ENCODE data around the gene TDRD7.
A peak's percentile ranks its signal among the peaks of the same experiment; 100 is the strongest.
"Not testable (repeated sequence)": the region's sequence is repeated elsewhere in the genome, so short reads cannot be mapped to it uniquely, and the experiment has no call there.

The TDRD7 gene

DNA sequence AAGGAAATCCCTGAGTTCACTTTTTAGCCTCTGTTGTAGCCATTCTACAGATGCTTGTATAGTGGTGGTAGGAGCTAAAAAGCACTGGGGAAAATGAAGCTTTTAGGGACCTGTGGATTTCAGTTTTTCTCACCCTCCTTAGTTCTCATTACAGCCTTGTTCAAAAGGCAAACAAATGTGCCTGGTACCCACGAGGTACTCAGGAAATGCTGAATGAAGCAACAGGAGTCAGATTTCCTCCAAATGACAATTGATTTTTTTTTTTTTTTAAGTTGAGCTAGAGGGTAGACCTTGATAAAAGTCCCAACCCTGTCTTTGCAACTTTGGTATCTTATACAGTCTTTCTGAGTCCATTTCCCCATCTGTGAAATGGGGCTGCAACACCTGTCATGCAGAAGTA lies 68.3 kb downstream of the TDRD7 start:
- DNase-seq: no peak

DNA sequence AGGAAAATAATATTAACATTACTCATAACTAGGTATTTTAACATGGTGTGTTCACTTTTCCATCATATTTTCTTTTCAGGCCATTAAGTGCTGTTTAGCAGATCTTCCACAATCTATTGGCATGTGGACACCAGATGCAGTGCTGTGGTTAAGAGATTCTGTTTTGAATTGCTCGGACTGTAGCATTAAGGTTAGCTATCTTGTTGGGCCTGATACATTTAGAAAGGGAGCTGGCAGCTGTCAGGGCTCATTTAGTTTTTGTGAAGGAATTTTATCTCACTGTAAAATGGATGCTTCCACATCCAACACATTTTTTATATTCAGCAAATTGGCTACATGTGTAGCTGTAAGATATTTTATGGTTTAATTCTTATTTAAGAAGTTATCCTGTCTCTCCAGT lies 68.9 kb downstream of the TDRD7 start:
- no peak for DNase-seq

DNA sequence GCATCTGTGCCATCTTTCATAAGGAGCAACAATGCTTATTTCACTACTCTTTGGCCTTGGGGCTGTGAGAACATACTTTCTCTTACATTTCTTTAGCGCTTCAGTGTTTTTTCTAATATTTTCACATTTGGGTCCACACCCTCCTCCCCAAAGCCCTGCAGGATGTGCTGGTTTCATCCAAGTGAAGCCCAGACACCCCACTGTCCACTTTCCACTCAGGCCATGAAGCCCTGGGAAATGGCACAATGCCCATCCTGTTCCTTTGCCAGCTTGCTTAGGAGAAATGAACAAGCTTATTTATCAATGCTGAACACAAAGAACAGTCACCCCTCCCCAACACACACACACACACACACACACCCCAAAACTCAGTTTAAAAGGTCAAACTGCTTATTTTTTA lies 72.2 kb downstream of the TDRD7 start:
- no peak for DNase-seq

DNA sequence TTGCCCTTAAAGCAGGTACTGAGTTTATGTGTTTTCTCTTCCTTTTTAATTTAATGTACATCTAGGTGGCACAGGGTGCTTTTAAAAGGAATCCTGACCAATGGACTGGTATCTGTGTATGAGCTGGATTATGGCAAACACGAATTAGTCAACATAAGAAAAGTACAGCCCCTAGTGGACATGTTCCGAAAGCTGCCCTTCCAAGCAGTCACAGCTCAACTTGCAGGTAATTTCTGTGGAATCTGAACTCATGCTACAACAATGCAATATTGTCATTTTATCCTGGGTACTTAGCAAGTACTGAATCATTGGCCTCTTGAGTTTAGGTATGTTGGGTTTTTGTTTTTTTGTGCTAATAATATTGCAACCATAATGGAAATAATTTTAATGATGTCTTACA lies 75.2 kb downstream of the TDRD7 start:
- DNase-seq: no peak

DNA sequence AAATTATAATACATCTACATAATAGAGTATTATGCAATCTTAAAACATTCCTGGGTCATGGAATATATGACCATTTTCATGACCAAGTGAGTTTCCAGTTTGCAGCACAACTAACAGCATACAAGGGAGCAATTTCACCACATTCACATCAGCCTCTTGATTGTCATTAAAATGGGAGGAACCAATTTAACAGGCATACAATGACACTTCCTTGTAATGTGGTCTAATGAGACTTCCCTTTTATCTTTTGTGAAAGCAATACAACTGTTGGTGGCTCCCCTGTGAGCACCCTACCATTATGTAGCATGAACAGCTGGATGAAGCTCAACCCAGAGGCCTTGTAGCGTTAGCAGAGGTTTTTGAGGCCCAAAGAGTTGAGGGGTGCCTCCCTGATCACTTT lies 76.0 kb downstream of the TDRD7 start:
- no peak for DNase-seq

DNA sequence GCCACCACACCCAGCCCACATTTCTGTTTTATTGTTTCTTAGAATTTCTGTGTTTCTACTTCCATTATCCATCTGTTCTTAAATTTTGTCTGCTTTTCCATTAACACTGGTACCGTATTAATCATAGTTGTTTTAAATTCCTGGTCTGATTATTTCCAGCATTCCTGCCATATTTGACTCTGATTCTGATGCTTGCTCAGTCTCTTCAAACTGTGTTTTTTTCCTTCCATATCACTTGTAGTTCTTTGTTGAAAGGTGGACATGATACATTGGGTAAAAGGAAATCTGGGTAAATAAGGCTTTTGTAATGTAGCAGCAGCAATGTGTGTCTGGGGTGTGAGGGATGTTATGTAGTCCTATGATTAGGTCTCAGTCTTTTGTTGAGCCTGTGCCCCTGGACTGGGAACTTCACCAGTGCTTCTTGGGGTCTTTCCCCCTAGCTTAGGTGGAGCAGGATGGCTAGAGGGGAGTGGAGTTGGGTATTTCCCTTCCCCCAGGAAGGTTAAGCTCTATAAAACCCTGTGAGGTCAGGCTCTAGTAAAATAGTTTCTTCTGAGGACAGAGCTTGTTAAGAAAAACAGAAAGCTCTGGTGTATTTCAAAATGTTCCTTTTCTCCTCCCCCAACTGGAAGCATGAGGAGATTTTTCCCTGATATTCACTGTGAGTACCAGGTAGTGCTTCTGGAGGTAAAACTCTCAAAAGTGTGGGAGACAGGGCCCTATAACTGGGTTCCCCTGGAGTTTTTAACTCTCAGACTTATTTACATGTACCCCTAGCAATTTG lies 79.5 kb downstream of the TDRD7 start:
- DNase-seq: no peak

DNA sequence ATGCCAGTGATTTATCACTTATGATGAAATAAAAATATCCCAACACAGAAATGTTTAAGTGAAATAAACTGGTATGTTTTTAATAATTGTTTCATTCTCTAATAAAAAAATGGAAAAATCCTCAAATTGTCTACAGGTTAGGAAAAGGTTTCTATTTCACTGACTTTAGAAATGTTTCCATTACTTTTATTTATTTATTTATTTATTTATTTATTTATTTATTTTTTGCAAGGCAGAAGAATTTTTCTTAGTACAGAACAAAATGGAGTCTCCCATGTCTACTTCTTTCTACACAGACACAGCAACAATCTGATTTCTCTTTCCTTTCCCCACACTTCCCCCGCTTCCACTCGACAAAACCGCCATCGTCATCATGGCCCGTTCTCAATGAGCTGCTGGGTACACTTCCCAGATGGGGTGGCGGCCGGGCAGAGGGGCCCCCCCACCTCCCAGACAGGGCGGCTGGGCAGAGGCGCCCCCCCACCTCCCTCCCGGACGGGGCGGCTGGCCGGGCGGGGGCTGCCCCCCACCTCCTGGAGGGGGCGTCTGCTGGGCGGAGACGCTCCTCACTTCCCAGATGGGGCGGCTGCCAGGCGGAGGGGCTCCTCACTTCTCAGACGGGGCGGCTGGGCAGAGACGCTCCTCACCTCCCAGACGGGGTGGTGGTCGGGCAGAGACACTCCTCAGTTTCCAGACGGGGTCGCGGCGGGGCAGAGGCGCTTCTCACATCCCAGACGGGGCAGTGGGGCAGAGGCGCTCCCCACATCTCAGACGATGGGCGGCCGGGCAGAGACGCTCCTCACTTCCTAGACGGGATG lies 85.9 kb downstream of the TDRD7 start:
- not testable (repeated sequence) for DNase-seq

DNA sequence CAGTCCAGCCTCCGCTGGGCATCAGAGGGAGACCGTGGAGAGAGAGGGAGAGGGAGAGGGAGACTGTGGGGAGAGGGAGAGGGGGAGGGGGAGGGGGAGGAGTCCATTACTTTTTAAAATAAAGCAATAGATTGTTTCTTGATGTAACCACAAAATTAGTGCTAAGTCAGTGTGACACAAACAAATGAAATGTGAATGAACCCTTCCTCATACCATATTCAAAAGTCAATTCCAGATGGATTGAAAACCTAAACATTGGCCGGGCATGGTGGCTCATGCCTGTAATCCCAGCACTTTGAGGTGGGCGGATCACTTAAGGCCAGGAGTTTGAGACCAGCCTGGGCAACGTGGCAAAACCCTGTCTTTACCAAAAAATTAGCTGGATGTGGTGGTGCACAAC lies 87.0 kb downstream of the TDRD7 start:
- DNase-seq: not testable (repeated sequence)

DNA sequence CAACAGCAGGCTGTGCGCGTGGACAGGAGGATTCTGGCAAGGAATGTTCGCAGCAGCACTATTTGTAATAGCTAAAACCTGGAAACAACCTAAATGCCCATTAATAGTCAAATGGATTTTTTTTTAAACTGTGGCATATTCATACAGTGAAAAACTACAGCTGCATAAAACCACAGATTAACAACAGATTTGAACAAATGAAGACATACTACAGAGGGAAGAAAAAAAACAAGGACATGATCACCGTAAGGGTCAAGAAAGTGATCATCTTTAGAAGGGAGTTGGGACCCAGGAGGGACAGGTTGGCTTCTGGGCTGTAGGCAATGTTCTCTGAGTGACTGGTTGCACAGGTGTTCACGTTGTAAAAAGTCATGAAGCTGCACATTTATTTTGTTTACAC lies 88.4 kb downstream of the TDRD7 start:
- no peak for DNase-seq

DNA sequence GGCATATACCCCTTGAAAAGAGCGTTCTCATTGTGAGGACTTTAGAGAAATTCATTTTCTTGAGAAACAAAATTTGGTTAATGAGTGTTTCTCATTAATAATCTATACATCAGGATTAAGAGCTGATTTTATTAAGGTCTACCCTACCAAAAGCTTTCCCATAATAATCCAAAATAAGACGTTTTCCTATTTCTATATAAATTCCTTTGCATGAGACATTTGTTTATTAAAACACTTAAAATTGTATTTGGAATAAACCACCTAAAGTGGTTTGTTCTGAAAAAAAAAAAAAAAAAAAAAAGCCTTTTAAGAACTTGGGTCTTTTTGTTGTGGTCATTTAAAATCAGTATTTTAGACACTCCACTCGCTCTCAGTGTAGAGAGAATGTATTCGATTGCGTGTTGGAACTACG lies 88.9 kb downstream of the TDRD7 start:
- DNase-seq: no peak

DNA sequence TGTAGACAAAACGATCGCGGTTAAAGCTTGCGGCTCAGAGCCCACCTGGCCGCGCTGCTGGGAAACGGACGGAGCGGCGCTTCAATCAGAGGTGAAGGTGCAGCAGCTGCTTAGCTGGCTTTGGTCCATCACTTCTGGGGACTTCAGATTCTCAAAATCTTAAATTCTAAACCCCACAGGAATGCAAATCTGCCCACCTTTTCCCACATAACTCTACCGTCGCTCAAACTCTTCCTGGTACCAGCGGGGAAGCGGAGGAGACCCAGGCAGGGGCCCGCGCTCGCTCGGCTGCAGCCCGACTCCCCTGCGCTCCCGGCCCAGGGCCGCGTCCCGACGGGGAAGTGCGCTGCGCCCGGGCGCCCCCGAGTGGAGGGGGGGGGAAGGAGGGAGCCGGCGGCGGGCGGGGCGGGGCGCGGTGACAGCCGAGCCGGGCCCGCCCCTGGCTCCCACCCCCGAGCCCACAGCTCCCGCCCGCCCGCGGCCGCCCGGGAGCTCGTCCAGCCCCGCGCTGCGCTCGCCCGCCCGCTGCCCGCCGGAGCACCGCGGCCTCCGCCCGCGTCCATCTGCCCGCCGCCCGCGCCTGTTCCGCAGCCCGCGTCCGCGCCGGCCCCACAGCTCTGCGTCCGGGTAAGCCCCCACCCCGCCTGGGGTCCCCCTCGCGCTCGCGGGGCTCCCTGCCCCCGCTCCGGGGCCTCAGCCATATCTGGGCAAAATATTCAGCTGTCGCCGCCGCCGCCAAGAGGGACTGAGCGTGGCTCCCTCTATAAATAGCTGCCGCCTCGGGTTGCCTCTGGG lies 89.5 kb downstream of the TDRD7 start, which contains the start of gene TMOD1:
TMOD1 (plus strand) TSS at position 490 of the 795 bp plus-strand sequence. CDS start 22,523 bp downstream, outside the sequence.
- peak; percentile 40 for DNase-seq

DNA sequence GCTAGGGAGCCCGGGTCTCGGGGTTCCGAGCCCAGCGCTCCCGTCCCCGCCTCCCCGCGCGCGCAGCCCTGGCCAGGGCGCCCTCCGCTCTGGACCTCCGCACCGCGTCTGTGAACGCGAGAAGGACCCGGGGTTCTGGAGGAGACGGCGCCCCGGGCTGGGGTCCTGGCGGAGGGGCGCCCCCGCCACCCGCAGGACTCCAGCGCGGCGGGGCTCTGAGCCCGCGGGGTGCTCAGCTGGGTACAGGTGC lies 90.0 kb downstream of the TDRD7 start:
- no peak for DNase-seq

DNA sequence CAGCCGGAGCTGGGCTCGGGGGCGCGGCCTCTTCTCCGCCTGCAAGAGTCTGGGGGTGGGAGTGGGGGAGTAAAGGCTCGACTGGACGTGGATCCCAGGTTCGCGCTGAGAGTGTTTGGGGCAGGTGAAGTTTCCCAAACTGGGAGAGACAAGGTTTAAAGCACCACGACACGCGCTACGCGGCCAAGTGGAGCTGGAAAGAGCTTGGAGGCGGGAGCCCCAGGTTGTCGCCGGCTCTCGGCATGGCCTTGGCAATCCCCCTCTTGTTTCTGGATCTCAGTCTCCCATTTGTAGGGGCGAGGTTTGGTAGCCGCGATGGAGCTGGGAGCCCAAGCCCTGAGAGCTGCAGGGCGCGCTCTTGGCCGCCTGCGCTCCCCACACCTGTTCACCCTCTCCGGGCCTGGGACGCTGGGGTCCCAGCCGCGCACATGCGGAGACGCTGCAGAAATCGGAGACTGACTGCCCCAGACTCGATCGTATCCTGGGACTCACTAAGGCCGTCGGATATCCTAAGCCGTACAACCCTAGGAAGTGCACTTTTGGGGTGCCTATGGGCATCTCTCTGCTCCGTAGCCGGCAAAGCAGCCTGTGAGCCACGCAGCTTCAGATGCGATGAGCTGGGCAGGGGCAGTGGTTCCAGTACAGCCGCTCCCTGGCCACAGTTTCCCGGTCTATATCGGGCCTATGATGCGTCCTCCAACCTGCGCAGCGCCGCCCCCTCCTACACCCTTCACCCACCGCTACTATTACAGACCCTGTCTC lies 90.5 kb downstream of the TDRD7 start:
- DNase-seq: no peak

DNA sequence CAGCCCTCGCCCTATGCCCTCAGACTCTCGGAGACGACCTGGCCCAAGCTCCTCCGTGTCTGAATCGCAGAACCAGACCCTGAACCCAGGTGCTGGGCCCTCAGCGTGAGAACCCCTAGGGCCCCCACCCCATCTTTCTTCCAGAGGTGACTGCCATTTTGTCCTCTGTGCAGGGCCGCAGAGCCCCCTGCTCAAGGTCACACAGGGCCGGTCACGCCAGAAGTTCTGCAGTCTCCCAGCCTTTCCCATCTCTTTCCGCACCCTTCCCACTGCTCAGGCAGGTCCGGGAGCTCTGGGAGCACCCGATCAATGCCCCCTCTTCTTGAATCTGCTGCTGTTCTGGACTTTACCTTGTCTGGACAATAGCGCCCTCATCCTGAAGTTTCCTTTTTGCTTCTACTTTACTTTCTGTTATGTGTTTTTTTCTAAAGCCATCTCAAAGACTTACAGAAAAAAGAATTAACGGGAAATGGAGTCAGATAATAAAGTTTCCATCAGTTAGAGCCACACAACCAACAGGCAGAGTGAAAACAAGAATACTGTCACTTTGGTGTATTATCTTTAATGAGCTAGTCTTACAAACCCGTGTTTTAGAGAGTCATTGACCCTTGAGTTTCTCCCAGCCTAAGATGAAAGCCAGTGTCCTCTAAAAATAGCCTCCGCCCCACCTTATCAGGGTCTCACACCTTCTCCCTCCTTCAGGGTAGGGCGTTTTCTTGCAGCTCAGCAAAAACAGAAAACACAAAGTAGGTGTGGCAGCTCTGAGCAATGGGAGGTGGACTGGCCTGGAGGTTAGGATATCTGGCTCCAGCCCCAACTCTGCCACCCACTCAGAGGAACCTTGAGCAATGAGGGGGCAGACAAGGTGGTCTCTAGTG lies 91.3 kb downstream of the TDRD7 start:
- DNase-seq: no peak

DNA sequence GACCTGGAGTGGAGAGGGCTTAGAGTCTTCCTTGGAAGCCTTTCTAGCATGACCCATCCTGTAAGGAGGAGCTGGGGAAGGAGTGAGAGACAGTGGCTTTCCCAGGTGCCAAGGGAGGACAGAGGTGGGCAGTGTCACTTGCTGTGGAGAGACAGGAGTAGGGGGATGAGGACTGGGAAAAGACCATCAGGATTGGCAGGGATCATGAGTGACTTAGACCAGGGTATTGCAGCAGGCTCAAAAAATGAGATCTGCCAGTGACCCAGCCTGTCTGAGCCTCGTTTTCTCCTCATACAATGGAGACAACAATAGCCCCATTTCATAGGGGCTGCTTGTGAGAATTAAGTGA lies 91.9 kb downstream of the TDRD7 start:
- no peak for DNase-seq

DNA sequence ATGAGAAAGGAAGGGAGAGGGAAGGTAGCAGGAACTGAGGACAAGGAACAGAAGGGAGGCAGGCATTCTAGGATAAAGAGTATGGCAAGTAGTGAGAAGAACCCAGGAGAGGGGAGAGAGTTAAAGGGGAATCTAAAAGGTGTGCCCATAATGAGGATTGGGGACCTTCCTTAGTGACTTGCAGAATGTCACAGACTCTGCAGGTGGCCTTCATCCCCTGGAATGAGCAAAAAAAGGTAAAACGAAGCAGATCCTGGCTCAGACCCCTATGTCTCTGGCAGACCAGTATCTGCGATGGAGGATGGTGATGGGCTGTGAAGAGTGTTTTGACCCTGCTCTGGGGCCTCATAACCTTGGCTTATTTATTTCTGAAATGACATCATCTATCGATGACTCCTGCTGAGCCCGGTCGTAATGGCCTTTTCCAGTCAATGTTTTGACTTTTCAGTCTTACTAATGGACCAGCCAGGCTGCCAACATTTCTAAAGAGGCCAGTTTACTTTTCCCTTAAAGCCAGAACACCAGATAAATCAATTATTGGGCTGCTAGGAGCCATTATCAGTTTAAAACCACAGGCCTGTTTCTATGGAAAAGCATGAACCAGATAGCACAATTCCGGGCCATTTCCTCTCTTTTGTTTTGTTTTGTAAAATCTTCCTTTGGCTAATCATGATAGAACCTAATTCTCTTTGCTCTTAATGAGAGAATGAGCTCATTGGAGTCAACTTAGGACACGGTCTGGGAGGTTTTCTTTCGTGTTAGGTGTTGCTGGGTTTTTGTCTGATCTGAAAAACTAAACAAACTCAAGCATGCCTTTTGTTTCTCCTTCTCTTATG lies 92.7 kb downstream of the TDRD7 start:
- DNase-seq: no peak

DNA sequence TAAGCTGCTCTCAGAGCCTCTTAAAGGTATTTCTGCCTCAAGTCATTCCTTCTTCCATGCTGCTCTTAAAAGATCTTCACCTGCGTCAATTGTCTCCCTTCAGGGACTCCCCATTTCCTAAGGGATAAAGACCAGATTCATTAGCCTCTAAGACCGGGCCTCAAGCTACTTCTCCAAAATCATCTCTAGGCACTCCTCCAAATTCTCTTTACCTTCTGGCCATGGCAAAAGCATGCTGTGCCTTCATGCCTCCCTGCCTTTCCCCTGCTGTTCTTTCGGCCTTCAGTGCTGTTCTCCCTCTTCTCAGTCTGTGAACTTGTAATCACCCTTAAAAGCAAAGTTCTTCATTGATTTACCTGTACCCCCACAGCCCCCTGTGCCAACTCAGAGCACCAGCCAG lies 93.9 kb downstream of the TDRD7 start:
- DNase-seq: no peak

DNA sequence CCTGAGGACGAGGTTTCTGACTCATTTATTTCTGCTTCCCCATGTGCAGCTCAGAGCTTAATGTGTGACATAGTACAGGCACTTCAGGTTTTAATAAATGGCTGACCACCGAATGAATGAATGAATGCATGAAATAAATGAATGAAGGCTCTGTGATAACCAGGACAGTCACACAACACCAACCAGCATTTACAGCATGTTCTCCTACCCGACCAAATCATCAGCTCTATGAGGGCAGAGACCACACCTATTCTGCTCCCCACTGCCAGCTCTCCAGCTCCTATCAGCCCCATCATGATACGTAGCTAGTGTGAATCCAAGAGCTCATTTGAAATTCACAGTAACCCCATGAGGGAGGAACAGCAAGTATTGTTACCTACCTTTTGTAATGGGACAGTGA lies 94.4 kb downstream of the TDRD7 start:
- no peak for DNase-seq

DNA sequence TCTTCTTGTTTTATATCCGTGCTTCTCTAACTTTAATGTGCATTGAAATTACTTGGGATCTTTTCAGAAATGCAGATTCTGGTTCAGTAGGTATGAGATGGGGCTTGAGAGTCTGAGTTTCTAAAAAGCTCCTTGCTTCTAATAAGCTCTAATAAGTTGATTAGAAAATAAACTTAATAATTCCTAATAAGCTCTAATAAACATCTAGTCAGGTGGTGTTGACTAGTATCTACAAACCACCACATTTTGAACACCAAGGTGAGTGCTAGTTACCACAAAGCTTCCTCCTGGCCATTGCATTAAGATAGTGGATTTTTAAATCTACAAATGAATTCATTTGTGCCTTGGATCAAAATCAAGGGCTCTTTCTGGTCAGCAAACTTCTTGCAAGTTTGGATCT lies 94.9 kb downstream of the TDRD7 start:
- no peak for DNase-seq

DNA sequence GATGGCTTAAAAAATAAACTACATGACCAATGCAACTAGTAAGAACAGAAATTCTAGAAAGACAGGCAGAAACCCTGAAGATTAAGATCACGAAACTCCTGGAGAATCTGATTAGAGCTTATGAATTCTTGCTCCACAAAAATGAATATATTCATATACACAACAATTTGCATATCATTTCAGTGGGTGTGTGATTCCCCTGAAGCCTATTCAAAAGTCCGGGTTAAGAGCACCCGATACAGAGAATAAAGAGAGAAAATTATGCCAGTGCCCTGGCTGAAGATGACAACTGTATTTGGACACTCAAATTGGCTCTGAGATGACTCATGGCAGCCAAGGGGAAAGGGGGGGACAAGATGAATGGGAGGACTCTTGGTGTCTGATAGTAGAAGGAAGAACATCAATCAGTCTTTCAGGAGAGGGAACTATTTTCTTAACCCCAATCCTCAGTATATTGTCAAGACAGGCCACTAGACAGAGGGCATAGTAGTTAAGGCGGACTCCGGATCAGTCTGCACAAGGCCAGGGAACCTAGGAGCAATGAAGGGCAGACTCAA lies 95.6 kb downstream of the TDRD7 start:
- DNase-seq: no peak

DNA sequence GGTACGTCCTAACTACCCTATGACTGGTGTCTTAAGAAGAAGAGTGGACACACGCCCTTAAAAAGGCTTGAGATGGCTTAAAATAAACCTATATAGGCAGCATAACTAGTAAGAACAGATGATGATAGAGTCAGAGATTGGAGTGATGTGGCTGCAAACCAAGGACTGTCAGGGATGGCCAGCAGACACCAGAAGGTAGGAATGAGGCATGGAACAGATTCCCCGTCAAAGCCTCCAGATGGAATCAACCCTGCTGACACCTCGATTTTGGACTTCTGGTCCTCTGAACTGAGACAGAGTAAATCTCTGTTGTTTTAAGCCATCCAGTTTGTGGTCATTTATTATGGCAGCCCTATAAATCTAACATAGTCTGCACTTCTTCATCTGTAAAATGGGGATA lies 97.0 kb downstream of the TDRD7 start:
- DNase-seq: no peak
